GM23338 (cell line): ENCODE data around the gene GLYATL2.

ENCODE experiments used
- CREB1 ChIP-seq: fragments of 250-450 bp; sonication (Bioruptor Pico); IDR thresholded peaks from 2 replicates; pipeline ENCODE4 v1.5.0; 2020; ENCODE audit warnings: low read depth, mild to moderate bottlenecking, moderate library complexity
- EZH2 ChIP-seq: fragments of 200-600 bp; sonication (generic); IDR thresholded peaks from one replicate; pipeline ENCODE4 v1.8.0; 2017; ENCODE audit warnings: antibody characterized with exemption, mild to moderate bottlenecking, low read depth; ENCODE audit not compliant: unreplicated experiment
- EZH2phosphoT487 ChIP-seq: fragments of 200-600 bp; sonication (generic); IDR thresholded peaks from one replicate; pipeline ENCODE4 v1.8.1; 2018; ENCODE audit warnings: antibody characterized with exemption; ENCODE audit not compliant: unreplicated experiment
- NANOG ChIP-seq: IDR thresholded peaks from 2 replicates; pipeline ENCODE4 v1.6.1; 2016; ENCODE audit warnings: antibody characterized with exemption, borderline replicate concordance
- POLR2AphosphoS5 ChIP-seq: IDR thresholded peaks from 2 replicates; pipeline ENCODE4 v1.6.1; 2016; ENCODE audit warnings: antibody characterized with exemption, low read depth
- STAT1 ChIP-seq: IDR thresholded peaks from one replicate; pipeline ENCODE4 v1.6.1; 2016; ENCODE audit warnings: antibody characterized with exemption; ENCODE audit not compliant: unreplicated experiment
- TF ChIP-seq, protein P1 (sequence below), 2 experiments: fragments of 200-600 bp in 1 of 2; sonication (generic) in 1 of 2; conservative IDR thresholded peaks; 2 replicates each; pipeline versions ENCODE4 v1.5.1 to v1.6.1; 2016 to 2017; ENCODE audit warnings: antibody characterized with exemption in 2 of 2, low read depth in 2 of 2, mild to moderate bottlenecking in 2 of 2, moderate library complexity in 1 of 2
- TF ChIP-seq, protein P2 (sequence below): IDR thresholded peaks from one replicate; pipeline ENCODE4 v1.6.1; 2018; ENCODE audit warnings: antibody characterized with exemption; ENCODE audit not compliant: unreplicated experiment

DNA sequence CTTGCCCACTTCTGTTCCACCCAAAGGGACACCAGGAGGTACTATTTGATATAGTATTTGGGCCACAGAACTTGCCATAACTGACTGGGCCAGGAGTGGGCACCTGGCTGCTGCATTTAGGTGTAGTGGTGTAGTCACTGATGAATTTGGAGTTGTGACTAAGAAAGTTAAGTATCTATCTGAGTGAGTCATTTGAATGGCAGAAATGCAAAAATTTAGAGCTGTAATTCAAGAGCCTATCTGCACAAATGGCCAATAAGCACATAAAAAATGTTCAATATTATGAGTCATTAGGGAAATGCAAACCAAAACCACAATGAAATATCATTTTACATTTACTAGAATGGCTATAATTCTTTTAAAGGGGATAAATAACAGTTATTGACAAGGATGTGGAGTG lies 14.7 kb downstream of the GLYATL2 start:
- TF ChIP-seq, protein P1, sequence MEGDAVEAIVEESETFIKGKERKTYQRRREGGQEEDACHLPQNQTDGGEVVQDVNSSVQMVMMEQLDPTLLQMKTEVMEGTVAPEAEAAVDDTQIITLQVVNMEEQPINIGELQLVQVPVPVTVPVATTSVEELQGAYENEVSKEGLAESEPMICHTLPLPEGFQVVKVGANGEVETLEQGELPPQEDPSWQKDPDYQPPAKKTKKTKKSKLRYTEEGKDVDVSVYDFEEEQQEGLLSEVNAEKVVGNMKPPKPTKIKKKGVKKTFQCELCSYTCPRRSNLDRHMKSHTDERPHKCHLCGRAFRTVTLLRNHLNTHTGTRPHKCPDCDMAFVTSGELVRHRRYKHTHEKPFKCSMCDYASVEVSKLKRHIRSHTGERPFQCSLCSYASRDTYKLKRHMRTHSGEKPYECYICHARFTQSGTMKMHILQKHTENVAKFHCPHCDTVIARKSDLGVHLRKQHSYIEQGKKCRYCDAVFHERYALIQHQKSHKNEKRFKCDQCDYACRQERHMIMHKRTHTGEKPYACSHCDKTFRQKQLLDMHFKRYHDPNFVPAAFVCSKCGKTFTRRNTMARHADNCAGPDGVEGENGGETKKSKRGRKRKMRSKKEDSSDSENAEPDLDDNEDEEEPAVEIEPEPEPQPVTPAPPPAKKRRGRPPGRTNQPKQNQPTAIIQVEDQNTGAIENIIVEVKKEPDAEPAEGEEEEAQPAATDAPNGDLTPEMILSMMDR (conservative IDR thresholded peaks at IDR 0.05; ENCODE audit: low read depth in 2 of 2), result no peak
- TF ChIP-seq, protein P2, sequence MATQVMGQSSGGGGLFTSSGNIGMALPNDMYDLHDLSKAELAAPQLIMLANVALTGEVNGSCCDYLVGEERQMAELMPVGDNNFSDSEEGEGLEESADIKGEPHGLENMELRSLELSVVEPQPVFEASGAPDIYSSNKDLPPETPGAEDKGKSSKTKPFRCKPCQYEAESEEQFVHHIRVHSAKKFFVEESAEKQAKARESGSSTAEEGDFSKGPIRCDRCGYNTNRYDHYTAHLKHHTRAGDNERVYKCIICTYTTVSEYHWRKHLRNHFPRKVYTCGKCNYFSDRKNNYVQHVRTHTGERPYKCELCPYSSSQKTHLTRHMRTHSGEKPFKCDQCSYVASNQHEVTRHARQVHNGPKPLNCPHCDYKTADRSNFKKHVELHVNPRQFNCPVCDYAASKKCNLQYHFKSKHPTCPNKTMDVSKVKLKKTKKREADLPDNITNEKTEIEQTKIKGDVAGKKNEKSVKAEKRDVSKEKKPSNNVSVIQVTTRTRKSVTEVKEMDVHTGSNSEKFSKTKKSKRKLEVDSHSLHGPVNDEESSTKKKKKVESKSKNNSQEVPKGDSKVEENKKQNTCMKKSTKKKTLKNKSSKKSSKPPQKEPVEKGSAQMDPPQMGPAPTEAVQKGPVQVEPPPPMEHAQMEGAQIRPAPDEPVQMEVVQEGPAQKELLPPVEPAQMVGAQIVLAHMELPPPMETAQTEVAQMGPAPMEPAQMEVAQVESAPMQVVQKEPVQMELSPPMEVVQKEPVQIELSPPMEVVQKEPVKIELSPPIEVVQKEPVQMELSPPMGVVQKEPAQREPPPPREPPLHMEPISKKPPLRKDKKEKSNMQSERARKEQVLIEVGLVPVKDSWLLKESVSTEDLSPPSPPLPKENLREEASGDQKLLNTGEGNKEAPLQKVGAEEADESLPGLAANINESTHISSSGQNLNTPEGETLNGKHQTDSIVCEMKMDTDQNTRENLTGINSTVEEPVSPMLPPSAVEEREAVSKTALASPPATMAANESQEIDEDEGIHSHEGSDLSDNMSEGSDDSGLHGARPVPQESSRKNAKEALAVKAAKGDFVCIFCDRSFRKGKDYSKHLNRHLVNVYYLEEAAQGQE, result no peak
- TF ChIP-seq POLR2AphosphoS5, result no peak
- TF ChIP-seq EZH2, result no peak
- no peak for TF ChIP-seq CREB1 (CRISPR knock-in tag)
- no peak for TF ChIP-seq NANOG
- no peak for TF ChIP-seq EZH2phosphoT487
- no peak for TF ChIP-seq STAT1
